Measurements from ENCODE around the gene PITX1.
"Not testable (repeated sequence)": the region's sequence is repeated elsewhere in the genome, so short reads cannot be mapped to it uniquely, and the experiment has no call there.

DNA sequence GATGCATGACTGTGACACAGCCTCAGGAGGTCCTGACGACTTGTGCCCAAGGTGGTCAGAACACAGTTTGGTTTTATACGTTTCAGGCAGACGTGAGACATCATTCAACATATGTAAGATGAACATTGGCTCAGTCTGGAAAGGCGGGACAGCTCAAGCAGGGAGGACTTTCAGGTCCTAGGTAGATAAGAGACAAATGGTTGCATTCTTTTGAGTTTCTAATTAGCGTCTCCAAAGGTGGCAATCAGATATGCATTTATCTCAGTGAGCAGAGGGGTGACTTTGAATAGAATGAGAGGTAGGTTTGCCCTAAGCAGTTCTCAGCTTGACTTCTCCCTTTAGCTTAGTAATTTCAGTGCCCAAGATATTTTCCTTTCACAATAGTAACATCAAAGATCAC lies 43.8 kb downstream of the PITX1 start:
- TF ChIP-seq, protein P1, sequence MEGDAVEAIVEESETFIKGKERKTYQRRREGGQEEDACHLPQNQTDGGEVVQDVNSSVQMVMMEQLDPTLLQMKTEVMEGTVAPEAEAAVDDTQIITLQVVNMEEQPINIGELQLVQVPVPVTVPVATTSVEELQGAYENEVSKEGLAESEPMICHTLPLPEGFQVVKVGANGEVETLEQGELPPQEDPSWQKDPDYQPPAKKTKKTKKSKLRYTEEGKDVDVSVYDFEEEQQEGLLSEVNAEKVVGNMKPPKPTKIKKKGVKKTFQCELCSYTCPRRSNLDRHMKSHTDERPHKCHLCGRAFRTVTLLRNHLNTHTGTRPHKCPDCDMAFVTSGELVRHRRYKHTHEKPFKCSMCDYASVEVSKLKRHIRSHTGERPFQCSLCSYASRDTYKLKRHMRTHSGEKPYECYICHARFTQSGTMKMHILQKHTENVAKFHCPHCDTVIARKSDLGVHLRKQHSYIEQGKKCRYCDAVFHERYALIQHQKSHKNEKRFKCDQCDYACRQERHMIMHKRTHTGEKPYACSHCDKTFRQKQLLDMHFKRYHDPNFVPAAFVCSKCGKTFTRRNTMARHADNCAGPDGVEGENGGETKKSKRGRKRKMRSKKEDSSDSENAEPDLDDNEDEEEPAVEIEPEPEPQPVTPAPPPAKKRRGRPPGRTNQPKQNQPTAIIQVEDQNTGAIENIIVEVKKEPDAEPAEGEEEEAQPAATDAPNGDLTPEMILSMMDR (IDR thresholded peaks at IDR 0.05) = not testable (repeated sequence)
- not testable (repeated sequence) for TF ChIP-seq POLR2A (IDR thresholded peaks at IDR 0.05)
